ENCODE results near the gene HYDIN. TPM values are rescaled to one million over a fixed set of nuclear protein-coding genes. Genes with fewer than 3 reads are reported as not detected.
"Not testable (repeated sequence)": the region's sequence is repeated elsewhere in the genome, so short reads cannot be mapped to it uniquely, and the experiment has no call there.

Gene HYDIN
- total and polyA plus RNA-seq, 7 donors: under 0.01 to 7.5 (median 1.6) TPM; not detected in 1

DNA sequence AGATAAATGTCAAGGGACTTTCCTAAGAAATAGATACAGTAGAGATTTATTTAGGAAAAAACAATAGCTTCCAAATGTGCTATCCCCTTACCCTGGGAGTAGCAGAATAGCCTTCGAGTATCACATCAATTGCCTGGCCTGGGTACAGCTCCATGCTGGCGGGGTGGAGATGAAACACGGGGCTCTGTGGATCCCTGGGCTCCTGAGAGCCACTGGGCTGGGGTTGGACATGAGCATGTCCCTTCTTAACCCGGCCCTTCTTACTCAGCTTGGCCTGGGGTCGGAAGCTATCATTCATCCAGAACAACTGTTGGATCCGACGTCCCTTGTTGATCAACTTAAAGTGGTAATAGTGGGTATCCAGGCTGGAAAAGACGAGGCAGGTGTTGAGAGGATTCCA lies 203.0 kb downstream of the HYDIN start:
- H3K36me3 ChIP-seq; H3K27ac ChIP-seq; H3K9me3 ChIP-seq; H3K4me1 ChIP-seq; intact Hi-C loops (cut with DNase I); H3K4me3 ChIP-seq; H3K27me3 ChIP-seq; DNase-seq: not testable (repeated sequence)
- WGBS, 2 donors: 67 to 78% methylated on average over 2 of the region's 8 CpGs

DNA sequence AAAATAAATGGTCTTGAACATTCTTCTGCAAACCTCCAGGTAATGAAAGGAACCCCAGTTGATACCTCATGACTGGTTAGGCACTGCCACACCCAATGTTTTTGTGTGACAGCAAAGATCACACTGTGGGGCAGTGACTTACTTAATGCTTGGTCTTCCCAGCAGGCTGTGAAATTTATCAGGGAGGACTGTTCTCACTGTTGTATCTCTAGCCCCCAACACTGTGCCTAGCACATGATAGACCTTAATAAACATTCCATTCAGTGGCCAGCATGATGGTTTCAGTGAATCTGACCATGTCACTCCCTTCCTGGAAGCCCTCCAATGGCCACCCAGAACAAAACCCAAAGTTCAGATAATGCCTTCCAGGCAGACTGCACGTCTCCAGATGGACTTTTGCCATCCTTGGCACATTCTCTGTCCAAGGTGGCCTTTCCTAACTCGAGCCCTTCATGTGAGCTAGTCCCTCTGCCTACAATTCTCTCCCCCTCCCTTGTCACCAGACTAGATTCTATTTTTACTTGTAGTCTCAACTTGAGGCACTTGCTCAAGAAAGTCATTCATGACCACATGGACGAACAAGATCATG lies 206.6 kb downstream of the HYDIN start:
- H3K4me1 ChIP-seq; H3K36me3 ChIP-seq; H3K27me3 ChIP-seq; intact Hi-C loops (cut with DNase I); H3K27ac ChIP-seq; H3K9me3 ChIP-seq; DNase-seq; H3K4me3 ChIP-seq: not testable (repeated sequence)
- 34 to 58% methylated on average over 3 of the region's 3 CpGs for WGBS, 2 donors

DNA sequence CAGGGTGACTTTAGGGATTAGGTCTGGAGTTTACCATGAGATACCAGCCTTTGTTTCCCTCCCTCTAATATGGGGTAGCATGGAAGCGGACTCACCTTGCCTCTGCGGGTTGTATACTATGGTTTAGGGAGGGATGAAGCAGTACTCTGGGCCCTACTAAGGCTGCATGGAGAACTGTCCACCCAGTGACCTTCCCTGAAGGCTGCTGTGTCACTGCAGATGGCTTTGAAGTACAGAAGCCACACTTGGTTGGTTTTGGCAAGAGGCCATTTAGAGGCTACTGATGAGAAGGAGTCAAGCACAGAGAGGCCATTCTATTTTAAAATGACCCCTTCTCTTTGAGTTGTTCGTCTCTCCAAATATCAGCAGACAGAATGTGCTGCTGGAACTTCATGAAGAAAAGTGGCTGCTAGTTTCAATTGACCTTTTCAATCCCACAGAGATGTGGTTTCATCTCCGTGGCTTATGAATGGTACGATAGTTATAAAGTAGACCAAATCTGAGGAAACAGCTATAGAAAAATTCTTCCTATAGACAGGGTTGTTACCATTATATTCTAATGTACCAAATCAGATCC lies 208.5 kb downstream of the HYDIN start:
- WGBS, 2 donors: 80 to 81% methylated on average over 3 of the region's 5 CpGs
- H3K4me1 ChIP-seq; intact Hi-C loops (cut with DNase I); H3K27me3 ChIP-seq; H3K4me3 ChIP-seq; H3K27ac ChIP-seq; H3K36me3 ChIP-seq; DNase-seq; H3K9me3 ChIP-seq: not testable (repeated sequence)

DNA sequence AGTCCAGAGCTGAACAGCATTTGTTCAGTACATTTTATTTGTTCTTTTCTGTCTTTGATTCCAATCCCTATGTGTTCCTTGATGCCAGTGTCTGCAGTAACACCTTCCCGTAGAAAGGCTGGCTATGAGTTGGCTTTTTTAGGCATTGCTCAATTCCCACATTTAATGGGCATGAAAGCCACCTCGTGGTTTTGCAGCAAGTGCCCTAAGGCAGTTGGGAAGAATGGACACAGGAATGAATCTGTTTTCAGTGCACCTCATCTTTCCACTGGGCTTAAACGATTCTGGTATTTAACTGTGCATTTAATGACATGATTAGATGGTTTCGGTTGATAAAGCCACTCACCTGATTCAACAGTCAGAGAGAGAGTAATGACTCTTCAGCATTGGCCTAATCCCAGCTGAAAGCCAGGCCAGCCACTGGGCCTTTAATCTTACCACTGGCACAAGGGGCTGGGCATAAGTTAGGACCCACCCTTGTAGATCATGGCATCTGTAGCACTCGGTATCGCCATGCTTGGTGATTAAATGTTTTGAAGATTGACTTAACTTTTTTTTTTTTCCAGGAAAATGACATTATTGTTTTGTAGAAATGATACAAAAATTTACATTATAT lies 211.3 kb downstream of the HYDIN start:
- H3K4me1 ChIP-seq; H3K36me3 ChIP-seq; intact Hi-C loops (cut with DNase I); H3K9me3 ChIP-seq; DNase-seq; H3K27me3 ChIP-seq; H3K4me3 ChIP-seq; H3K27ac ChIP-seq: not testable (repeated sequence)
- WGBS, 2 donors: 75 to 84% methylated on average over 6 of the region's 6 CpGs

DNA sequence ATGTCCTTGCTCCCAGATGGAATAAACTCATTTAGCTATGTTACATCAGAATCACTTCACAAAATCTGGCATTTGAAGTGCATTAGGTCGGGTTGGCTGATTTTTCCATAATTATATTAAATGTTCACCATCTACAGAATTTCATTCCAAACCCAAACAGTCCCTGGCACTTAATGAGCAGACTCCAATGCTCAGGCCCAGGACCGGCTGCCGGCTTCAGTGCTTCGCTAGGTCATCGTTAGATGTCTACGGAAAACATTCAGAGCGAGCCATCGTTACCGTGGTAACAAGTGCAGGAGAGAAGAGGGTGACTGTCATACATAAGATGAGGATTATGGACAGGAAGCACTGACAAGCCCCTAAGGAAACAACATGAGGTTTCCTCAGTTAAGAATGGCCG lies 215.1 kb downstream of the HYDIN start:
- DNase-seq; H3K9me3 ChIP-seq; H3K4me1 ChIP-seq; intact Hi-C loops (cut with DNase I); H3K36me3 ChIP-seq; H3K27me3 ChIP-seq; H3K27ac ChIP-seq; H3K4me3 ChIP-seq: not testable (repeated sequence)
- 89 to 97% methylated on average over 7 to 8 of the region's 10 CpGs for WGBS, 2 donors

DNA sequence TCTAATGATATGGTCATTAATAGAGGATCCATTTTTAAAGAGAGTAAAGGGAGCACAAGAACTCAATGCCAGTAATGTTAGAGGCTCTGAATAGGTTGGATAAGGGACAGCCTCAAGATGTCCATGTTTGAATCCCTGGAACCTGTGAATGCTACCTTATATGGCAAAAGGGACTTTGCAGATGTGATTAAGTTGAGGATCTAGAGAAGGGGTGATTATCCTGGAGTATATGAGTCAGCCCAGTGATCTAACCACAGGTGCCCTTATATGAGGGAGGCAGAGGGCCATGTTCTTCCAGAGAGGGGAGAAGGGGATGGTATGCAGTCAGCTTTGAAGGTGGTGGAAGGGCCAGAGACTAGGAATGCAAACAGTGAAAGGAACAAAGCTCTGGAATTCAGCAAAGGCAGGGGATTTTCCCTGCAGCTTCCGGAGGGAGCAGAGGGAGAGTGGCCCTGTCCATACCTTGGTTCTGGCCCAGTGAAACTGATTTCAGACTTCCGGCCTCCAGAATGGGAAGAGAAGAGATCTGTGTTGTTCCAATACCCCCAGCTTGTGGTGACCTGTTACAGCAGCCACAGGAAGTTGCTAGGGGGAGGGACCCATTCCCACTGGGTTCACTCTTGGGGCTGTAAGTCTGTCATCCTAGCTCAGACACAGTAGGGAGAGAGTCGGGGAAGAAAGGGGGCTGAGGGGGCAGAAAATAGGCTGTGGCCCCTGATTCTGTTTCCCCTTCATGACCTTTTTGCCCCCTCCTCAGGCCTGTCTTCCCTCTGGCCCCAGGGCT lies 220.9 kb downstream of the HYDIN start:
- H3K4me3 ChIP-seq; H3K4me1 ChIP-seq; H3K27me3 ChIP-seq; H3K27ac ChIP-seq; H3K36me3 ChIP-seq; intact Hi-C loops (cut with DNase I); H3K9me3 ChIP-seq; DNase-seq: not testable (repeated sequence)
- no CpG with 5 or more reads among the region's 3 CpGs for WGBS, 2 donors

DNA sequence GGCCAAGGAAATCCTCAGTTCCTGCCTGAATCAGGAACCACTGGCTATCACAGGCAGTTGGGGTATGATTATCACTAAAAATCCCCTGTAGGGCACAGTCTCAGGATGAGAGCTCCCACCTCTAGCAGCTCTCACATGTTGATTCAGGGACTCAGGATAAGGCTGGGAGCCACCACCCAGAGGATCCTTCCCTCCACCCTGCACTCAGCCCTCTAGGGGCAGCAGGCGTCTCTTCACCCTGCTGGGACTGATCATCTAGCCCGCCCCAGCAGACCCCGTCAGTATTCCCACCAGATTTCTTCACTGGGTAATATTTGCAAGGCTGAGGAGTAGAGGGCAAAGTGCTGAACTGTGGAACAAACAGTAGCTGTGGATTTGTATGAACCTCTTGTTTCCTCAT lies 224.0 kb downstream of the HYDIN start:
- H3K4me1 ChIP-seq; H3K36me3 ChIP-seq; intact Hi-C loops (cut with DNase I); H3K27me3 ChIP-seq; H3K4me3 ChIP-seq; H3K27ac ChIP-seq; DNase-seq; H3K9me3 ChIP-seq: not testable (repeated sequence)
- 22 to 36% methylated on average over 3 of the region's 3 CpGs for WGBS, 2 donors

DNA sequence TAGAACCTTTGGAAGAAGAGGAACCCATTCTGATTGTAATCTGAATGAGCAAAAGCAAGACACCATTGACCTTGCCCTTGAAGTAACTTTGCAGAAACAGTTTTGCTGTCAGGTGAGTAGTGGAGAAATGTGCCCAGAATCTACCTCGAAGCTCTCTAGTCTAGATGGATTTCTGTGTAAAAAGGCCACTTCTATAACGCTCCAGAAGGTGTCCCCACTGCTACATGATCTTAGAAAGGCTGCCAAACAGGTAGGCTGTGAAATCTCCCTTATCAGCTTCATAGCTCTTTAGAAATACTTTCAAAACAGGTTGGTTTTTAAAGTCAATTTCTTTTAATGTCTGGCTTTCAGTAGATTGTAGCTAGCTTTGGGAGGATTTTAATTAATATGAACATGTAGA lies 230.8 kb downstream of the HYDIN start:
- H3K4me1 ChIP-seq; H3K27ac ChIP-seq; H3K9me3 ChIP-seq; DNase-seq; H3K36me3 ChIP-seq; H3K27me3 ChIP-seq; H3K4me3 ChIP-seq; intact Hi-C loops (cut with DNase I): not testable (repeated sequence)
- WGBS, 2 donors: 6 to 22% methylated on average over 2 of the region's 2 CpGs

DNA sequence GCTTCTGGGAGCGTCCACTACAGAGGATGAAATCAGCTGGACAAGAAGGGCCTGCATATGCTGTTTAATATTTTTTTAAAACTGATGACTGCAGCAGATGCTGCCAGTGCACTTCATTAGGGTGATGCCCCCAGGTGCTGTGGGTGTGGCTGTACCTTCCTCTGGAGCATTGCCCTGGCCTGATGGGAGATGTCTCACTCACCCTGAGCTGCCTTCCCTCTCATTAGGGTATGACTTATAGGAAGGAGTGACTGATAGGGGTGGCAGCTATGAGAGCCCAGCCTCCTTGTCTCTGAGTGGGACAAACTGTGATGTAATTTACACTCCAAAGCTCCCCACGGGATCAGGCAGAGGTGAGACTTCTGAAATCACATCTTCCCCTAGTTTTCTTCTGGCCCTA lies 234.7 kb downstream of the HYDIN start:
- H3K9me3 ChIP-seq; H3K4me3 ChIP-seq; DNase-seq; intact Hi-C loops (cut with DNase I); H3K4me1 ChIP-seq; H3K27ac ChIP-seq; H3K27me3 ChIP-seq; H3K36me3 ChIP-seq: not testable (repeated sequence)
- 89% methylated on average over 1 of the region's 2 CpGs for WGBS, 2 donors

DNA sequence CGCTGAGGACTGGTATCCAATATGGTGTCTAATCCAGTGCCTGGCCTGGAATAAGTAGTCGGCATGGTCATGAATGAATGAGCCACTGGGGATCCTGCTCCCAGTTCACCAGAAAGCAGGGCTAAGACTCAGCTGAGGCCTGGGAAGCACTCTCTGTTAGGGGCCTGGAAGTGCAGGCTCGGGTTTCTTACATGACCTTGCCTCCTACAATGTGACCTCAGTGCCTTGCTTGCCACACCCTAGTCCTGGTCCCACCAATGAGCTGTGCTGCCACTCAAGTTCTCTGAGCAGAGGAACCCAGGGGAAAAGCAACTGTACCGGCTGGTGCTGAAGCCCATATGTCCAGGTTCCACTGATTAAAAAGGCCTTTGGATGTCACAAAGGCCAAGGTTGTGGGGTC lies 238.0 kb downstream of the HYDIN start:
- H3K9me3 ChIP-seq; intact Hi-C loops (cut with DNase I); DNase-seq; H3K36me3 ChIP-seq; H3K27ac ChIP-seq; H3K4me1 ChIP-seq; H3K4me3 ChIP-seq; H3K27me3 ChIP-seq: not testable (repeated sequence)
- WGBS, 2 donors: 71 to 84% methylated on average over 4 of the region's 4 CpGs

DNA sequence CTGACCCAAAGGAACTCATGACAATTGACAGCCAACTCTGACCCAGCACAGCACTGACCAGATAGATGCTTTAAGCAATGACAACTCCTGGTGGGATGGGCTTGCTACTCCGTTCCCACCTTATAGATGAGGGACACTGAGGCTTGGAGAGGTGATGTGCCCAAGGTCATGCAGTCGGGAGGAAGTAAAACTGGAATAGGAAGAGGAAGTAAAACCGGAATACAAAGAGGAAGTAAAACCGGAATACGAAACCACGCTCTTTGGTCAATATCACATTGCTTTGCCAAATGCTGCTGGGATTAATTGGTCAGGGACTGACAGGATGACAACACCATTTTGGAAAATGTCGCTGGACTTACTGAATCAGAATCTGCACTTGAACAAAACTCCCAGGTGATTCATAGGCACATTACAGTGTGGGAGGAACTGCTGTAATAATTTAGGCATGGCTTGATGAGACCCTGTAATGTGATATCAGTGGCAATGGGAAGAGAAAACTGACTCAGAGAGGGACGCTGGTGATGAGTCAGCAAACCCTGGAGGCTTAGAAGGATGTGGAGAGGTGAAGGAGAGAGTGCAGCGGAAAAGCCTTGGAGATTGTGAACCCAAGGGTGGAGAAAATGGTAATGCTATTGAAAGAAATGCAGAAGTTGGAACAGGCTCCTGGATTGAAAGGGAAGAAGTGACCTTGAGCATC lies 243.4 kb downstream of the HYDIN start:
- H3K4me3 ChIP-seq; intact Hi-C loops (cut with DNase I); H3K36me3 ChIP-seq; DNase-seq; H3K27me3 ChIP-seq; H3K27ac ChIP-seq; H3K9me3 ChIP-seq; H3K4me1 ChIP-seq: not testable (repeated sequence)
- 39 to 58% methylated on average over 5 of the region's 9 CpGs for WGBS, 2 donors

DNA sequence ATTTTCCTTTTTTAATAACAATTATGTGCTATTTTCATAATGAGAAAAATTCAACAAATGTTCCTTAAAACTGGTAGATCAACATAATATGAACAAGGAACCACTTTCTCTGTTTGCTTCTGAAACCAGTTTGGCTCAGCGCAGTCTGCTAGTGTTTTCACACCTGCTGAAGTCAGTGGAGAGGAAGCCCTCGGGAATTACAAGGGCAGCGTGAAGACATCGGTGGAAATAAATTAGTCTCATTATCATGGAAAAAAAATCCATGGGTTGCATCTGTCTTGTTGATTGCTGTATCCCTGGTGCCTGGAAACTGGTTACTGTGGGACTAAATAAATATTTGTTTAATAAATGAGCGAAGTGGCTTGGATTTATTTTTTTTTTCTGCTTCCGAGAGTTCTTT lies 245.8 kb downstream of the HYDIN start:
- H3K9me3 ChIP-seq; H3K27ac ChIP-seq; H3K27me3 ChIP-seq; H3K4me3 ChIP-seq; DNase-seq; H3K36me3 ChIP-seq; intact Hi-C loops (cut with DNase I); H3K4me1 ChIP-seq: not testable (repeated sequence)
- WGBS, 2 donors: 45 to 46% methylated on average over 5 of the region's 6 CpGs

Measured in sigmoid colon (tissue), 7 donors.